CD4-positive, alpha-beta T cell (primary cell): ENCODE measurements around the gene PDLIM1. TPM values are rescaled to one million over a fixed set of nuclear protein-coding genes. Genes with fewer than 3 reads are reported as not detected.

Experiments used
- ATAC-seq: fragments of 200-7000 bp; cut with Tn5 transposase; one replicate; pipeline ENCODE4 v1.10.0; 2022; ENCODE audit warnings: mild to moderate bottlenecking; ENCODE audit not compliant: poor library complexity
- CTCF ChIA-PET: fragments of 350-600 bp; sonication (Branson Sonifier 250); formaldehyde crosslinking; loops from one replicate; lab custom pipeline; 2021; ENCODE audit warnings: antibody characterized with exemption, inconsistent platforms; lab: Charles Lee
- POLR2A ChIA-PET: fragments of 350-600 bp; sonication (Branson Sonifier 250); formaldehyde crosslinking; loops from one replicate; lab custom pipeline; 2021; ENCODE audit warnings: antibody characterized with exemption, inconsistent platforms; lab: Charles Lee
- DNase-seq, 14 experiments: peaks; one replicate each; pipeline ENCODE4 v3.0.0-alpha.2; 2013 to 2020; ENCODE audit warnings: mixed read lengths in 2 of 14
- H3K27ac ChIP-seq, 2 donors: one replicate each; pipeline versions ENCODE4 v1.5.1 to v1.7.0; 2013; ENCODE audit warnings: low read length in 2 of 2, low read depth in 1 of 2, mild to moderate bottlenecking in 1 of 2
- H3K27me3 ChIP-seq, 2 experiments: 1 replicate in 1 of 2; 2 replicates in 1 of 2; pipeline versions ENCODE4 v1.6.1 to v1.7.0; 2013; ENCODE audit warnings: low read length in 2 of 2, control low read depth in 1 of 2, mild to moderate bottlenecking in 1 of 2, moderate library complexity in 1 of 2; ENCODE audit not compliant: insufficient read depth in 2 of 2, control insufficient read depth in 1 of 2
- H3K36me3 ChIP-seq: one replicate; pipeline ENCODE4 v1.6.1; 2013; ENCODE audit warnings: low read length, control low read depth; ENCODE audit not compliant: insufficient read depth
- H3K4me1 ChIP-seq: one replicate; pipeline ENCODE4 v1.6.1; 2013; ENCODE audit warnings: low read length, control low read depth; ENCODE audit not compliant: insufficient read depth
- H3K4me3 ChIP-seq: one replicate; pipeline ENCODE4 v1.5.1; 2013; ENCODE audit warnings: mild to moderate bottlenecking, low read length, moderate library complexity
- H3K9me3 ChIP-seq, 2 experiments: 1 replicate in 1 of 2; 2 replicates in 1 of 2; pipeline versions ENCODE4 v1.6.1 to v1.7.0; 2013; ENCODE audit warnings: low read length in 2 of 2, mild to moderate bottlenecking in 2 of 2, control low read depth in 1 of 2, moderate library complexity in 1 of 2; ENCODE audit not compliant: control insufficient read depth in 1 of 2, insufficient read depth in 1 of 2
- H3K27ac Mint-ChIP-seq: one replicate; pipeline ENCODE4 v1.8.0; 2020; ENCODE audit warnings: mixed read lengths
- H3K27me3 Mint-ChIP-seq: one replicate; pipeline ENCODE4 v1.8.0; 2021; ENCODE audit warnings: mixed read lengths
- H3K36me3 Mint-ChIP-seq: one replicate; pipeline ENCODE4 v1.8.0; 2021; ENCODE audit warnings: low read depth, mixed read lengths
- H3K4me1 Mint-ChIP-seq: one replicate; pipeline ENCODE4 v1.8.0; 2021; ENCODE audit warnings: low read depth, mixed read lengths
- H3K4me3 Mint-ChIP-seq: one replicate; pipeline ENCODE4 v1.8.0; 2020; ENCODE audit warnings: mild to moderate bottlenecking, mixed read lengths
- H3K9me3 Mint-ChIP-seq: one replicate; pipeline ENCODE4 v1.8.0; 2020; ENCODE audit warnings: mixed read lengths
- CTCF ChIP-seq: fragments of 200-600 bp; IDR thresholded peaks from one replicate; pipeline ENCODE4 v1.8.0; 2022; ENCODE audit warnings: antibody characterized with exemption, mild to moderate bottlenecking
- intact Hi-C, 2 experiments: fragments of 100-400 bp; cut with DNase I in 1 of 2; cut with micrococcal nuclease in 1 of 2; formaldehyde crosslinking; loops; one replicate each; pipeline versions ENCODE4 v1.15.1 to v1.9.0; 2023 to 2025; cut with DNase I, micrococcal nuclease
- total RNA-seq, 174 experiments: library from RNA in 2 of 174; stranded (reverse) in 2 of 174; gene quantifications; one replicate each; pipeline ENCODE4 v1.2.3 and lab custom pipeline; 2021 to 2026

PDLIM1 gene
- total RNA-seq, 2 experiments from 2014 or later, result 0.41 to 0.75 TPM

- Mint-ChIP-seq H3K36me3 (no peaks in the 10 kb centered on the region), H3K4me3 (no peak overlapping the region), H3K27ac (no peak overlapping the region), H3K9me3 (no peaks in the 10 kb centered on the region), H3K27me3 (no peaks in the 10 kb centered on the region), H3K4me1 (no peaks in the 10 kb centered on the region)
- DNase-seq (no peak), ATAC-seq (no peak)
- Histone ChIP-seq H3K27ac (no peak overlapping the region), H3K4me3 (no peak overlapping the region), H3K9me3 (no peaks in the 10 kb centered on the region), H3K27me3 (no peaks in the 10 kb centered on the region), H3K36me3 (no peaks in the 10 kb centered on the region), H3K4me1 (no peaks in the 10 kb centered on the region)
- ChIA-PET POLR2A (no interaction called here), CTCF (no interaction called here)
- TF ChIP-seq CTCF, result no peak
- intact Hi-C loops, result no loop called here
Observed at GRCh38 chr10:95325863-95326262, 35.1 kb upstream of the PDLIM1 start.

GRCh38 chr10:95324436-95325268 is 33.8 kb upstream of the PDLIM1 start:
- no peak overlapping the region for H3K27ac Mint-ChIP-seq
- DNase-seq (no peak), ATAC-seq (no peak)
- TF ChIP-seq CTCF, result no peak
- CTCF ChIA-PET, result no interaction called here
- intact Hi-C loops, result no loop called here
- POLR2A ChIA-PET, result no interaction called here
- Histone ChIP-seq H3K27me3 (no peaks in the 10 kb centered on the region), H3K4me1 (no peaks in the 10 kb centered on the region), H3K36me3 (no peaks in the 10 kb centered on the region), H3K9me3 (no peaks in the 10 kb centered on the region), H3K27ac (no peak overlapping the region), H3K4me3 (no peak overlapping the region)
- no peaks in the 10 kb centered on the region for H3K9me3 Mint-ChIP-seq
- no peaks in the 10 kb centered on the region for H3K27me3 Mint-ChIP-seq
- H3K4me3 Mint-ChIP-seq, result no peak overlapping the region
- no peaks in the 10 kb centered on the region for H3K4me1 Mint-ChIP-seq
- no peaks in the 10 kb centered on the region for H3K36me3 Mint-ChIP-seq

GRCh38 chr10:95321554-95322301 is 30.9 kb upstream of the PDLIM1 start:
- no peaks in the 10 kb centered on the region for H3K27me3 ChIP-seq
- DNase-seq (no peak), ATAC-seq (no peak)
- no peak overlapping the region for H3K4me3 ChIP-seq
- intact Hi-C loops, result no loop called here
- no peak for TF ChIP-seq CTCF
- Mint-ChIP-seq H3K4me1 (no peaks in the 10 kb centered on the region), H3K36me3 (no peaks in the 10 kb centered on the region), H3K9me3 (no peaks in the 10 kb centered on the region), H3K27me3 (no peaks in the 10 kb centered on the region), H3K27ac (no peak overlapping the region), H3K4me3 (no peak overlapping the region)
- no peaks in the 10 kb centered on the region for H3K36me3 ChIP-seq
- no peak overlapping the region for H3K27ac ChIP-seq
- H3K4me1 ChIP-seq, result no peaks in the 10 kb centered on the region
- no peaks in the 10 kb centered on the region for H3K9me3 ChIP-seq
- POLR2A ChIA-PET, result no interaction called here
- CTCF ChIA-PET, result no interaction called here
